A673 (cell line): Measurements from ENCODE around the gene ZNF516. TPM values are rescaled to one million over a fixed set of nuclear protein-coding genes. Genes with fewer than 3 reads are reported as not detected.

Experiments used
- BruUV-seq: library from RNA; stranded (reverse); fragments of 400-500 nt; replicated peaks from 2 replicates; lab custom pipeline; 2021; lab: Mats Ljungman, UMichigan
- CTCF ChIA-PET: fragments of 300-600 bp; sonication (Branson Sonifier 250); formaldehyde crosslinking; loops from one replicate; lab custom pipeline; 2022; ENCODE audit warnings: antibody characterized with exemption; lab: Charles Lee
- POLR2A ChIA-PET: fragments of 300-600 bp; sonication (Branson Sonifier 250); formaldehyde crosslinking; loops from one replicate; lab custom pipeline; 2022; ENCODE audit warnings: antibody characterized with exemption; ENCODE audit not compliant: low non-redundant PET; lab: Charles Lee
- DNase-seq: peaks from one replicate; pipeline ENCODE4 v3.0.0-alpha.2; 2015; ENCODE audit warnings: low spot score
- H3K27ac ChIP-seq: fragments of 200-600 bp; sonication (generic); 2 replicates; pipeline ENCODE4 v1.5.1; 2016; ENCODE audit warnings: mixed run types, low read depth, mild to moderate bottlenecking, mixed read lengths, antibody characterized with exemption, low read length; ENCODE audit not compliant: poor library complexity, severe bottlenecking
- H3K27me3 ChIP-seq: fragments of 200-600 bp; sonication (generic); replicated peaks from 2 replicates; pipeline ENCODE4 v1.6.1; 2017; ENCODE audit warnings: mixed run types, low read depth, mild to moderate bottlenecking, mixed read lengths, antibody characterized with exemption, low read length; ENCODE audit not compliant: insufficient read depth, poor library complexity
- H3K36me3 ChIP-seq: fragments of 200-600 bp; sonication (generic); 2 replicates; pipeline ENCODE4 v1.6.1; 2016; ENCODE audit warnings: mixed run types, mild to moderate bottlenecking, mixed read lengths, antibody characterized with exemption, low read length; ENCODE audit not compliant: insufficient read depth, poor library complexity, severe bottlenecking
- H3K4me1 ChIP-seq: fragments of 200-600 bp; sonication (generic); 2 replicates; pipeline ENCODE4 v1.6.1; 2017; ENCODE audit warnings: mixed run types, mild to moderate bottlenecking, mixed read lengths, antibody characterized with exemption, low read length; ENCODE audit not compliant: insufficient read depth, poor library complexity, severe bottlenecking
- H3K4me3 ChIP-seq: fragments of 200-600 bp; sonication (generic); 2 replicates; pipeline ENCODE4 v1.5.1; 2016; ENCODE audit warnings: low read depth, mixed run types, mild to moderate bottlenecking, mixed read lengths, low read length; ENCODE audit not compliant: poor library complexity, severe bottlenecking
- H3K9me3 ChIP-seq: fragments of 200-600 bp; sonication (generic); 2 replicates; pipeline ENCODE4 v1.6.1; 2016; ENCODE audit warnings: mixed run types, low read depth, mild to moderate bottlenecking, mixed read lengths, antibody characterized with exemption, low read length; ENCODE audit not compliant: poor library complexity, severe bottlenecking
- EZH2 ChIP-seq: fragments of 200-600 bp; sonication (generic); IDR thresholded peaks from 2 replicates; pipeline ENCODE4 v1.6.1; 2017; ENCODE audit warnings: borderline replicate concordance, low read depth, mild to moderate bottlenecking, mixed read lengths, antibody characterized with exemption, low read length; ENCODE audit not compliant: poor library complexity, severe bottlenecking
- intact Hi-C: fragments of 100-400 bp; cut with micrococcal nuclease; formaldehyde crosslinking; loops from one replicate; pipeline ENCODE4 v1.10.0; 2022; ENCODE audit not compliant: unreplicated experiment
- total RNA-seq: library from RNA; stranded (reverse); gene quantifications from 2 replicates; pipeline ENCODE4 v1.2.3, GENCODE V29; 2021
- TF ChIP-seq, protein P1 (sequence below): fragments of 300-800, 200-600 bp; sonication (generic); conservative IDR thresholded peaks from 2 replicates; pipeline ENCODE4 v1.5.1; 2017; ENCODE audit warnings: low read depth, mild to moderate bottlenecking, antibody characterized with exemption, low read length, moderate library complexity, mixed read lengths

The ZNF516 gene
- total RNA-seq, 1 experiment from 2014 or later = 32.3 TPM

DNA sequence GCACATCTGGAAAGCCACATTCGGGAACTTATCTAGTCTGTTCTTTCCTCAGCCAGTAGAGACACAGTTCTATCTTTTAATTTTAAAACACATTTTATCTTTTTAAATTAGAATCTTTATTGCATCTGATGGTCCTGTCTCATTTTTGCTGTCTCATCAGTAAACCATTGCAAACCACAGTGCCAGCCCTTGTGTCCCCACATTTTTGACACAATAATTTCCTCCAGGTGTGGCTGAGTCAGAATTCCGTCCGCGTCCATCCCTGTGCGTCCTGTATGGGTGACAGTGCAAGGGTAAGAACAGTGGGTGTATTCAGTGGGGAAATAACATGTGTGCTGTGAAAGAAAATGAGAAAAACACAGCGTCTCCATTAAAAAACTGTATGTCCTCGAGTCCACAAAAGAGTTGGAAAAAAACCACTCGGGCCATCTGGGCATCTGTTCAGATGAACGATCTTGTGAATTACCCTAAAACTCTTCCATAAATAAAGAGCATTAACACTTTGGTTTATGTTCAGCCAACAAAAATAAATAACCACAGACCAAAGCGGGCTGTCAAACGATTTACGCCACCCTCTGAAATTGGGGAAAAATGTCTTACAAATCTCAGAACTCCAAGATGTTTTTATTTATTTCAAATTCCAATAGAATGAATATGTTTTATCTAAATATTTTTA is 137.3 kb downstream of the ZNF516 start:
- TF ChIP-seq, protein P1, sequence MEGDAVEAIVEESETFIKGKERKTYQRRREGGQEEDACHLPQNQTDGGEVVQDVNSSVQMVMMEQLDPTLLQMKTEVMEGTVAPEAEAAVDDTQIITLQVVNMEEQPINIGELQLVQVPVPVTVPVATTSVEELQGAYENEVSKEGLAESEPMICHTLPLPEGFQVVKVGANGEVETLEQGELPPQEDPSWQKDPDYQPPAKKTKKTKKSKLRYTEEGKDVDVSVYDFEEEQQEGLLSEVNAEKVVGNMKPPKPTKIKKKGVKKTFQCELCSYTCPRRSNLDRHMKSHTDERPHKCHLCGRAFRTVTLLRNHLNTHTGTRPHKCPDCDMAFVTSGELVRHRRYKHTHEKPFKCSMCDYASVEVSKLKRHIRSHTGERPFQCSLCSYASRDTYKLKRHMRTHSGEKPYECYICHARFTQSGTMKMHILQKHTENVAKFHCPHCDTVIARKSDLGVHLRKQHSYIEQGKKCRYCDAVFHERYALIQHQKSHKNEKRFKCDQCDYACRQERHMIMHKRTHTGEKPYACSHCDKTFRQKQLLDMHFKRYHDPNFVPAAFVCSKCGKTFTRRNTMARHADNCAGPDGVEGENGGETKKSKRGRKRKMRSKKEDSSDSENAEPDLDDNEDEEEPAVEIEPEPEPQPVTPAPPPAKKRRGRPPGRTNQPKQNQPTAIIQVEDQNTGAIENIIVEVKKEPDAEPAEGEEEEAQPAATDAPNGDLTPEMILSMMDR = no peak
- no peak for TF ChIP-seq EZH2
- Histone ChIP-seq H3K9me3 (no peaks in the 10 kb centered on the region), H3K27me3 (no peaks in the 10 kb centered on the region), H3K36me3 (no peaks in the 10 kb centered on the region), H3K4me3 (no peak overlapping the region), H3K27ac (no peak overlapping the region), H3K4me1 (no peaks in the 10 kb centered on the region)
- DNase-seq = no peak
- BruUV-seq = no TSS peak
- ChIA-PET CTCF (no interaction called here), POLR2A (no interaction called here)
- intact Hi-C loops = no loop called here

DNA sequence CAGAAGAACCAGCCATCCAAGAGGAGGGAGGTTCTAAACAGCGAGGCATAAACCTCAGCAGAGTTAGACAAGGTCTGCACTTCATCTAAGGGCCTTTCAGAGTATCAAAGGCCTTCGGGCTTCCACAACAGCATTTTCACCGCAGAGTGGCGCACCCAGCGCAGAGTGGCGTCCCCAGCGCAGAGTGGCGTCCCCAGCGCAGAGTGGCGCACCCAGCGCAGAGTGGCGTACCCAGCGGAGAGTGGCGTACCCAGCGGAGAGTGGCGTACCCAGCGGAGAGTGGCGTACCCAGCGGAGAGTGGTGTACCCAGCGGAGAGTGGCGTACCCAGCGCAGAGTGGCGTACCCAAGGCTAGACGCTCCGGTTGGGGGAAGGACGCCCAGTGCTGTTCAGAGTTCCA is 137.9 kb downstream of the ZNF516 start:
- Histone ChIP-seq H3K9me3 (no peaks in the 10 kb centered on the region), H3K4me1 (peaks cover 3% of the 10 kb centered on the region), H3K4me3 (no peak overlapping the region), H3K27me3 (no peaks in the 10 kb centered on the region), H3K36me3 (no peaks in the 10 kb centered on the region), H3K27ac (no peak overlapping the region)
- DNase-seq = no peak
- ChIA-PET CTCF (interaction anchor here (0.6 kb wide), 1 partner anchor 1241 kb away, joined by 4 read pairs; no protein-coding TSS in a partner anchor), POLR2A (no interaction called here)
- BruUV-seq = no TSS peak
- intact Hi-C loops = no loop called here
- TF ChIP-seq, protein P1 = no peak
- no peak for TF ChIP-seq EZH2

DNA sequence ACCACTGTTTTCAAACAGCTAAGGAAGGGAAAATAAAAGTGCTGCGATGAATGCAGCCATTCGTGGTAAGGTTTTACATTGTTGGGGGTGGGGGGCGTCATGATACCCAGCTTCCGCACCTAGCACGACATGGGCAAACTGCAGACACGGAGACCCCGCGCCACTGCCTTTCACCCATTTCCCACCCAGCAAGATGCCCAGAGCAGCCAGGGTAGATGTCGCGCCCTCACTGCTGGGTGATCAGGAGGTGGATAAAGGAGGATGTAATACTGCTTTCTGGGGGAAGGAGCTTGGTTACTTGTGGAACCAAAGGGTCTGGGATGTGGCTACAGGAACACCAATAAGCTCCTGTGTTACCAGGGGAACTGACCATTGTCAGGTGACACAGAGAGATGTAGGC is 138.4 kb downstream of the ZNF516 start:
- TF ChIP-seq, protein P1 = no peak
- TF ChIP-seq EZH2 = no peak
- H3K27me3 ChIP-seq = no peaks in the 10 kb centered on the region
- no peak overlapping the region for H3K27ac ChIP-seq
- intact Hi-C loops = no loop called here
- DNase-seq = no peak
- no peaks in the 10 kb centered on the region for H3K9me3 ChIP-seq
- no peak overlapping the region for H3K4me3 ChIP-seq
- BruUV-seq = no TSS peak
- ChIA-PET CTCF (interaction anchor here (0.6 kb wide), 1 partner anchor 1241 kb away, joined by 4 read pairs; no protein-coding TSS in a partner anchor), POLR2A (no interaction called here)
- peaks cover 7% of the 10 kb centered on the region for H3K4me1 ChIP-seq
- no peaks in the 10 kb centered on the region for H3K36me3 ChIP-seq
